NCI-H2081 treated with DMSO at 0.1 percent for 48 hours (cell line): Measurements from ENCODE around the gene TBX1.

ENCODE experiments used
- DNase-seq: peaks from one replicate; lab custom pipeline; 2025; lab: John Stamatoyannopoulos, UW

Gene TBX1

GRCh38 chr22:19738664-19739447, 21.7 kb upstream of the TBX1 start:
- DNase-seq = no peak

DNA sequence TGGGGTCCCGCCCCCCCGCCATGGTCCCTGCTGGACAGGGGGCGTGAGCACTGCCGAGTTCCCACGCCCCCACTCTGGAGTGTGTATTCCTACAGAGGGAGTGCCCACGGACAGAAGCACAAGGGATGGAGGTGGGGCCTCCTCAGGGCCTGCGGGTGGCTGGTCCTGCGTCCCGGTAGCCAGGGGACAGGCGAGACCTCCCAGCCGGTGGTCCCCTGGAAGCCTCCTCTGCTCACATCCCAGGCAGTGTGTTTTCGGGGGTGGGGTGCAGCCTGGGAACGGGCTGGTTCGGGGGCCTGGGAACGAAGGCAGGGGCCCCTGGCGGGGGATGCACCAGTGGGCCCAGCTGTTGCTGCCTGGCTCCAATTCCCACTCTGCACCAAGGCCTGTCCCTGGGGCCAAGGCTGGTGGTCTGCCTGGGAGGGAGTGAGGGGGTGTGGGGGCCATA, 21.1 kb upstream of the TBX1 start:
- DNase-seq = no peak

DNA sequence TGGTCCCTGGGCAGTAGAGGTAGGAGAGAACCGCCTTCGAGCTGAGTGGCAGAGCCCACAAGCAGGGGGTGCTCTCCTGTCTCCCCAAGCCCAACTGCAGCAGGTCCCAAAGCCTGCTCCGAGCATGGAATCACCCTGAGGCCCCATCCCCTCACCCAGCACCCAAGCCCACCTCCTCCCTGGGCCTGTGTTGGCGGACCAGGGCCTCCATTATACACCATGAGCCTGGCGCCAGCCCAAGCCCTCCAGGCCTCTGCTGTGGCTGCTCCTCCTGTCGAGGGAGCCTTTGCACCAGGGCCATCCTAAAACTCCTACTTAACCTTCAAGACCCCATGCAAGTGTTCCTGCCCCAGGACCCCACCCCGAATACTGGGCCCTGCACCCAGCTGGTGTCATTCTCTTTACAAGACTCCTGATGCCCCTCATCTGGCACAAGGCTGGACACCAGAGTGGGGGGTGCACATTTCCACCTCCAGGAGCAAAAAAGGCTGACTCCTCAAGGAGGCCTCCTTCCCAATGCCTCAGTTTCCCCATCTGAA, 20.6 kb upstream of the TBX1 start:
- no peak for DNase-seq

DNA sequence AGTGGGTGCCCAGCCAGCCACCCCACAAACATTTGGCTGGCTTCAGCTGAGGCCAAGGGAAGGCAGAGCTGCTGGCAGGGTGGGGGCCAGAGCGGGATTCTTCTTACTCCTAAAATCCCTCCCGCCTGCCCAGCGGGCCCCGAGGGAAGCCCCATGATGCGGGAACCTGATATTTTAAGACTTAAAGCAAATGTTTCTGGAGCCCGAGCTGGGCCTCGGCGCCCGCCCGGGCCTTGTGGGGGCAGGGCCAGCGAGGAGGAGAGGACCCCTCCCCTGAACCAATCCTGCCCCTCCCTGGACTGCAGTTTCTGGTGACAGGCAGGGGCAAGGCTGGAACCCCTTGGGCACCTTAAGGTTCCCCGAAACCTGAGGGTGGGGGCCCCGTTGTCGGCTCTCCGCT, 20.0 kb upstream of the TBX1 start:
- no peak for DNase-seq

- no peak for DNase-seq
These were observed 19.5 kb upstream of the TBX1 start for GRCh38 chr22:19741053-19741452.

DNA sequence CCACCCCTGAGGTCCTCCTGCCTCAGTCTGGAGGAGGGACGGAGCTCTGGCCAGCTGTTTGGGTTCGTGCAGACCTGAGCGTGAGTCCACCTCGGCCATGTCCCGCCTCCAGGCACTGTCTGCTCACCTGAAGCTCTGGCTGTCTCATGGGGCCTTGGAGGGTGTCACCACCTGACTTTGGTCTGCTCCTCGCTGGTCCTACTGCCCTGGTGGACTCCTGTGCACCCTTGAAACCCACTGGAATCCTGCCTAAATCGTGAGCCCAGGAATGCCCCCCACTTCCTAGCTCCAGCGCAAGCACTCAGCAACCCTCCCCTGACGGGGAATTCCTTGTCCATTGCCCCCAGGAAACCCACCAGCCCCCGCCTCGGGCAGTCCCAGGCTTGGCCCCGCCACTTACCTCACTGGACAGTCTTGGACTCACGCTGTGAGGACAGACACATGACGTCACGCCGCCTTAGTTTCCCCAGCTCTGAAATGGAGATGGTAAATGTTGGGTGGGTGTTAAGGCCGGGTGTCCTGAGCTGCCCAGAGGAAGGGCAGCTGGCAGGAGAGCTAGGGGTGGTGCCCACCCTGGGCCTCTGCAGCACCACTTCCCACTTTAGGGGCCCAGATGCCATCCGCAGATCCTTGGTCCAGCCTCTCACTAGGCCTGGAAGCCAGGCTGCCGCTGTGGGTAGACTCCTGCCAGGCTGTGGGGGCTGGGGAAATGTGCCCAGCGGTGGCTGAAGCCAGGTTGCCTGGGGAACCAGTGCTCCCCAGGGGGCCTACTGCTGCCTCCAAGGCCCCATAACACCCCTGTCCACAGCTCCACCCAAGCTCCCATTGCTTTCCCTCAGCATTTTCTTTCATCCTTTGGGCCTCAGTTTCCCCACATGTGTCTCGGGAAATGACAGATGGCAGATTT, 18.2 kb upstream of the TBX1 start:
- DNase-seq = no peak

DNA sequence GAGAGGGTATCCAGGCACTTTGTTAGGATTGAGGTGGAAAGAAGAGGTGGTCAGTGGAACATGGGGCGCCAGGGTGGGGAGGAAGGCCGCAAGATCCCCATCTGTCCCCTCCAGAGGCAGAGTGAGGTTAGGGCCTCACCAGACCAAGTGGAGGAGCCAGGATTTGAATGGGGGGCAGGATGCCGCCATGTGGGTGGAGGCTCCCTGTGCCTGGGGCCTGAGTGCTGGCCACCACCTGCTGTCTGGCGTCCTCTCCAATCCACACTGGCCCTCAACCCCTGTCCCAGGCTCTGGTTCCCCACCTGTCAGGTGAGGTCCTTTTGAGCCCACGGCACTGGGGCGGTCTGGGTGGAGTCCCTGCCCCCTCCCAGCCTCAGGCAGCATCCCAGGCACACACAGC, 17.5 kb upstream of the TBX1 start:
- no peak for DNase-seq

DNA sequence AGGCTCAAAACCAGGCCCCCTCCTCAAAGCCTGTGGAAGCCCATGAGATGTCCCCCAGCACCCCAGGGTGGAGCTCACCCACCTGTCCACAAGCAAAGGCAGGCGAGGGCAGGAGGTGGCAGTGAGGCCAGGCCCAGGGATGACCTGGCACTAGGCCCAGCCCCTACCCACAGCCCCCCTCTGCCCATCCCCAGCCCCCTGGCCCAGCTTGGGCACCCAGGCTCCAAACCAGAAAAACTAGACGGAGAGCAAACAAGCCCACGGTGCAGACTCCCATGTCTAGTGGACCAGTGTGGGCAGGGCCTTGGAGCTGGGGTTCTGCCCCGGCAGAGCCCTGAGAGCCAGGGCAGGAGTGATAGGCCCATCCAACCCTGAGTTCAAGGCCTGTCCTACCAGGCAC, 16.9 kb upstream of the TBX1 start:
- DNase-seq = no peak

GRCh38 chr22:19744350-19745006, 16.1 kb upstream of the TBX1 start:
- no peak for DNase-seq

GRCh38 chr22:19745155-19746101, 15.2 kb upstream of the TBX1 start:
- DNase-seq = no peak

DNA sequence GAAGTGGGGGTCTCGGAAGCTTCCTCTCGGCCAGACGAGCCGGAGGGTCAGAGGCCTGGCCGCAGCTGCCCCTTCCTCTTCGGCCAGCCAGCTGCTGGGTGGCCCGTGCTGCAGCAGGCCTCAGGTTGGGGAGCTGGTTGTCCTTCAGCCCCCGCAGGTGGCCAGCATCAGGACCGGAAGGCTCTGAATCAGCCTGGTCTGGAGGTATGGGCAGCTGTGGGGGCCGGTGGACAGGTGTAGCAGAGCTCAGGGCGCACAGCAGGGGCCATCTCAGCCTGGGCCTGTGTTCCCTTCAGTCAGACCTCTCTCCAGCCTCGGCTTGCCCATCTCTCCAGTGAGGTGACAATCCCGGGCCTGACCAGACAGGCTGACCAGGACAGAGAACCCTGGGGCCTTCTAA, 13.9 kb upstream of the TBX1 start:
- no peak for DNase-seq

DNA sequence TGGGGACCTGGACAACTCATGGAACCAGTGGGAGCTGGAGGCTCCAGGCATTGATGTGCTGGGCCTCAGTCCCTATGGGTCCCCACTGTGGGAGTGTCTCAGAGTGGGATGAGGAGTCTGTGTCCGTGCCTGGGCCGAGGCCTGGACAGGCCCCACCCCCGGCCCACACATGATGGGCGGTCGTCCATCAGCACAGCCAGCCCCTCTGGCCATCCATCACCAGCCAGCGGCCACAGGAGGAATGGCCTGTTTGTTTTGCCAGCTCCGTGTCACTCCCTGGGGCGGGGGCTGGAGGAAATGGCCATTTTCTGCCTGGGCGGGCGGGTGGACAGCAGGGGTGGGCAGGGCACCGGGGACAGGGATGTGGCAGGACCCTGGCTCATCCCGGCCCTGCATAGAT, 13.0 kb upstream of the TBX1 start:
- DNase-seq = no peak

DNA sequence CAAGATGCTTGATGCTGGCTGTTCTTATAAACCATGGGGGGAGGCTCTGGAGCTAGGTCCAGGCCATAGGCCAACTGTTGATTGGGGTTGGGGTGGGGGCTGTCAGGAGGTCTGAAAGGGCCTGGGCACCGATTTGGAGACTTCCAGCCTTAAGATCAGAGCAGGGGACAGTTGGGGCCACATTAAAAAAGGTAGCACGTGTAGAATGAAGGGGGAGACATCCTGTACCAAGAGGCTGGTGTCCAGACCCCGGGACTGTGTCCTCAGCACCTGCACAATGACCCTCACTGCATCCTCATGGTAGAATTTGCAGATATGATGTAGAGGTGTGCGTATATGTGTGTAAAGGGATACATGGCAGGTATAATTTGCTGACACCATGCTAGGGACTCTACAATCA, 12.4 kb upstream of the TBX1 start:
- no peak for DNase-seq

- DNase-seq = no peak
These were observed 11.4 kb upstream of the TBX1 start for GRCh38 chr22:19748991-19749664.

GRCh38 chr22:19749876-19750275, 10.7 kb upstream of the TBX1 start:
- no peak for DNase-seq

- no peak for DNase-seq
These were observed 9.8 kb upstream of the TBX1 start for GRCh38 chr22:19750507-19751490.

DNA sequence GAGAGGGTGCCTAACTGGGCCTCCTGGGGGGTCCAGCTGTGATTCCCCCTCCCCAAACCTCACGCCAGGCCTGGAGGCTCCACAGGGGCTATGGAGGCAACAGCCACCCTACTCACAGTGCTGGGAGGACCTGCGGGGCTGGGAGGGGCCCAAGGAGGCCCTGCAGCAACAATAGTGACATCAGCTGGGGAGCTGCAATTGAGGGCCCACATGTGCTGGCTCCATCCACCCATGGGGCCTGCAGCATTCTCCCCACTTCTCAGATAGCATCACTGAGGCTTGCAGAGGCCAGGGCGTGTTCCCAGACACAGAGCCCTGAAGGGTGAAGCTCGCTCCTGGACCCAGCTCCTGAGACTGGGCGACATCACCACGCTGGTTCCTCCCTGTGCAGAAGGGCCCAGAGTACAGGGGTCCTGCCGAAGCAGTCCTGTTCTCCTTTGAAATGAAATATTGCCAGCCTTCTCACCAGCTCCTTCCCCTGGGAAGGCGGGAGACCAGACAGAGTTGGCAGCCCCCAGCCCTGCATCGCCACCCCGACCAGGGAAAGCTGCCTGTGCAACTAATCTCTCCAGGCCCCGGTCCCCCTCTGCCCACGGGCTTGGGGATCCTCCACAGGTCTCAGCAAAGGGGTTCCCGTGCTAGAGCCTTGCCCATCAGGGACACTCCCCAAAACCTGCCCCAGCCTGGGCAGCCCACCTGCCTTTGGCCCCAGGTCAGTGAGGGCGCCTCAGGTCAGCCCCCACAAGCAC, 8.9 kb upstream of the TBX1 start:
- no peak for DNase-seq

DNA sequence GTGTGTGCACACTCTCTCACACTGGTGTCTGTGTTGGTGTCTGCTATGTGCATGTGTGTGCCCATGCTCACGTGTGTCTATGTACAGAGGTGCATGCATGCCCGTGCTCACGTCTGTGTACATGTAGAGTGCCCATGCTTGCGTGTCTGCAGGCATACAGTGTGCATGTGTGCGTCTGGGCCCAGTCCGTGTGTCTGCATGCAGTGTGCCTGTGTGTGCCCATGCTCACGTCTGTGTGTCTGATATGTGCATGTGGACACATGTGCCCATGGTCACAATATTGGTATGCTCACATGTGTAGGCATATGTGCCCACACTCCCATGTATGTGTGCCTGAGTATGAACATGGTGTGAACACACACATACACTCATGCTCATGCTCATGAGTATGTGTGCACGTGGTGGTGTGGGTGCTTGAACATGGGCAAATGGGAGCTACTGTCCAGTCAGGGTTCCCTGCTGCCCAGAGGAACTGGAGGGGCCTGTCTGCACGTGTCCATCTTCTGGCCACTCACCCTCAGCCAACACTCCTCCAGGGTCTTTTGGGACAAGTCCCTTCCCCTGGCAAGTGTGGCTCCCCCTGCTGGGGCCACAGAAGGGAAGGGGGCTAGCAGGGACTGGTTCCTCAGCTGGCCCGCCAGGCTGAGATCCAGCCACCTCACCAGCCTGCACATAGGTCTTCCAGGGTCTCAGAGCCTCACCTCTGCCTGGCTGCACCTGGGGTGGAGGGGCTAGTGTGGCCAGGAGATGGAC, 7.3 kb upstream of the TBX1 start:
- DNase-seq = no peak
